K562 (cell line): ENCODE results near the gene WASHC2C. TPM values are rescaled to one million over a fixed set of nuclear protein-coding genes. Genes with fewer than 3 reads are reported as not detected.

Experiments used
- ATAC-seq: fragments of 200-7000 bp; cut with Tn5 transposase; 3 replicates; pipeline ENCODE4 v1.9.1; 2020; ENCODE audit warnings: moderate library complexity
- BruUV-seq: library from RNA; stranded (reverse); fragments of 400-500 nt; replicated peaks from 2 replicates; lab custom pipeline; 2021; lab: Mats Ljungman, UMichigan
- CTCF ChIA-PET: fragments of 300-600 bp; formaldehyde crosslinking; extraction: SDS; loops from one replicate; lab custom pipeline; 2021; ENCODE audit warnings: low intra/inter-chr PET ratio; lab: Yijun Ruan, JAX
- POLR2A ChIA-PET: fragments of 300-600, 350-650 bp; sonication (Branson Sonifier 250); formaldehyde crosslinking; extraction: SDS; loops from one replicate; lab custom pipeline; 2021; ENCODE audit warnings: antibody characterized with exemption, inconsistent platforms; lab: Yijun Ruan, JAX
- DNase-seq, 4 experiments: peaks; one replicate each; pipeline versions ENCODE4 v3.0.0 to v3.0.0-alpha.2; 2011 to 2018; ENCODE audit warnings: low spot score in 3 of 4, mixed read lengths in 3 of 4; ENCODE audit errors: extremely low read depth in 1 of 4
- FAIRE-seq: peaks from 2 replicates; lab custom pipeline; 2011; peaks lifted over from hg19 to GRCh38; lab: Jason Lieb, UNC
- H2AFZ ChIP-seq: 2 replicates; pipeline ENCODE4 v1.6.0; 2011; ENCODE audit warnings: low read depth, low read length, control low read depth, inconsistent platforms
- H3K27ac ChIP-seq: fragments of 200-600 bp; 3 replicates; pipeline ENCODE4 v1.8.0; 2011; ENCODE audit warnings: low read depth, mild to moderate bottlenecking, control low read depth, inconsistent platforms, low read length, moderate library complexity, mixed read lengths; ENCODE audit errors: extremely low read depth
- H3K27me3 ChIP-seq, 2 experiments: fragments of 300-600 bp in 1 of 2; 2 replicates in 1 of 2; 3 replicates in 1 of 2; pipeline versions ENCODE4 v1.6.0 to v1.8.0; 2011; ENCODE audit warnings: inconsistent platforms in 2 of 2, low read length in 2 of 2, mild to moderate bottlenecking in 1 of 2, mixed read lengths in 1 of 2, moderate library complexity in 1 of 2; ENCODE audit not compliant: control insufficient read depth in 2 of 2, insufficient read depth in 2 of 2
- H3K36me3 ChIP-seq: fragments of 300-600 bp; 3 replicates; pipeline ENCODE4 v1.8.0; 2011; ENCODE audit warnings: mild to moderate bottlenecking, low read length, inconsistent platforms; ENCODE audit not compliant: control insufficient read depth, insufficient read depth
- H3K4me1 ChIP-seq, 2 experiments: fragments of 200-600 bp in 1 of 2; replicated peaks in 1 of 2; 2 replicates in 1 of 2; 3 replicates in 1 of 2; pipeline versions ENCODE4 v1.5.1 to v1.8.0; 2011; ENCODE audit warnings: inconsistent platforms in 2 of 2, low read length in 2 of 2, mild to moderate bottlenecking in 1 of 2, mixed read lengths in 1 of 2, moderate library complexity in 1 of 2; ENCODE audit not compliant: control insufficient read depth in 2 of 2, insufficient read depth in 2 of 2
- H3K4me2 ChIP-seq: 2 replicates; pipeline ENCODE4 v1.6.1; 2011; ENCODE audit warnings: low read length, control low read depth, inconsistent platforms, mixed read lengths; ENCODE audit not compliant: insufficient read depth
- H3K4me3 ChIP-seq: fragments of 200-600 bp; sonication (generic), shearing (Covaris generic); 2 replicates; pipeline ENCODE4 v1.5.1; 2016; ENCODE audit warnings: control low read depth, inconsistent platforms
- H3K79me2 ChIP-seq: fragments of 200-600 bp; 3 replicates; pipeline ENCODE4 v1.8.0; 2011; ENCODE audit warnings: low read length, inconsistent platforms; ENCODE audit not compliant: control insufficient read depth, insufficient read depth
- H3K9ac ChIP-seq, 2 experiments: 2 replicates each; pipeline versions ENCODE4 v1.6.0 to v1.6.1; 2011; ENCODE audit warnings: low read depth in 2 of 2, low read length in 2 of 2, control low read depth in 1 of 2, inconsistent platforms in 1 of 2, mild to moderate bottlenecking in 1 of 2, mixed read lengths in 1 of 2; ENCODE audit not compliant: insufficient read depth in 1 of 2
- H3K9me1 ChIP-seq: one replicate; pipeline ENCODE4 v1.6.0; 2011; ENCODE audit warnings: inconsistent platforms, mild to moderate bottlenecking, low read length, moderate library complexity; ENCODE audit not compliant: control insufficient read depth, insufficient read depth
- H3K9me3 ChIP-seq: replicated peaks from 2 replicates; pipeline ENCODE4 v1.5.1; 2011; ENCODE audit warnings: low read depth, low read length, inconsistent platforms; ENCODE audit not compliant: control insufficient read depth, insufficient read depth
- H4K20me1 ChIP-seq: replicated peaks from 2 replicates; pipeline ENCODE4 v1.6.1; 2011; ENCODE audit warnings: low read length, inconsistent platforms, mixed read lengths; ENCODE audit not compliant: control insufficient read depth, insufficient read depth
- ASH1L ChIP-seq: fragments of 450-650 bp; IDR thresholded peaks from 2 replicates; pipeline ENCODE4 v1.6.1; 2018; ENCODE audit warnings: borderline replicate concordance, mild to moderate bottlenecking, low read depth; ENCODE audit not compliant: partially characterized antibody
- CGGBP1 ChIP-seq: fragments of 250-450 bp; sonication (Bioruptor Pico); IDR thresholded peaks from 2 replicates; pipeline ENCODE4 v1.9.0; 2021; ENCODE audit warnings: mild to moderate bottlenecking
- CTCF ChIP-seq, 3 experiments: IDR thresholded peaks in 2 of 3; conservative IDR thresholded peaks in 1 of 3; 2 replicates each; pipeline ENCODE4 v1.5.1; 2011 to 2012; ENCODE audit warnings: low read length in 3 of 3, mild to moderate bottlenecking in 3 of 3, control low read depth in 2 of 3, improper control_type of control experiment in 1 of 3, inconsistent platforms in 1 of 3, low read depth in 1 of 3, mixed read lengths in 1 of 3, moderate library complexity in 1 of 3; ENCODE audit not compliant: insufficient read depth in 2 of 3
- HMG20A ChIP-seq: fragments of 450-650 bp; formaldehyde crosslinking; conservative IDR thresholded peaks from 2 replicates; pipeline ENCODE4 v1.4.0; 2020; ENCODE audit warnings: mild to moderate bottlenecking, mixed read lengths
- PYGO2 ChIP-seq: fragments of 450-650 bp; IDR thresholded peaks from 2 replicates; pipeline ENCODE4 v1.6.1; 2016; ENCODE audit warnings: mild to moderate bottlenecking, missing genetic modification characterization, moderate library complexity, missing compliant biosample characterization
- RAD21 ChIP-seq, 2 experiments: fragments of 250-450 bp in 1 of 2; fragments of 450-650 bp in 1 of 2; sonication (Bioruptor Pico) in 1 of 2; formaldehyde crosslinking in 1 of 2; IDR thresholded peaks in 1 of 2; conservative IDR thresholded peaks in 1 of 2; 2 replicates each; pipeline versions ENCODE4 v1.4.0 to v1.8.0; 2020 to 2022; ENCODE audit warnings: mild to moderate bottlenecking in 2 of 2, moderate library complexity in 1 of 2
- REST ChIP-seq, 2 experiments: fragments of 450-650 bp; formaldehyde crosslinking in 1 of 2; IDR thresholded peaks; 2 replicates each; pipeline versions ENCODE4 v1.4.0 to v1.6.1; 2014 to 2020; ENCODE audit warnings: mild to moderate bottlenecking in 2 of 2, borderline replicate concordance in 1 of 2, low read depth in 1 of 2
- STAG1 ChIP-seq: sonication (generic); formaldehyde crosslinking; IDR thresholded peaks from 2 replicates; pipeline ENCODE4 v1.5.0; 2020; ENCODE audit warnings: missing genetic modification reagents, borderline replicate concordance
- TBL1XR1 ChIP-seq, 2 experiments: IDR thresholded peaks; 2 replicates each; pipeline ENCODE4 v1.6.1; 2012; ENCODE audit warnings: improper control_type of control experiment in 2 of 2, low read length in 2 of 2, mild to moderate bottlenecking in 1 of 2
- USF2 ChIP-seq: sonication (generic); formaldehyde crosslinking; IDR thresholded peaks from 2 replicates; pipeline ENCODE4 v1.5.0; 2020; ENCODE audit warnings: missing genetic modification reagents
- WGBS: fragments of 100-300 bp; shearing (Covaris generic); methylation state at CpG from one replicate; pipeline ENCODE4 v1.1.6; 2016; ENCODE audit warnings: low coverage, mixed read lengths; ENCODE audit not compliant: insufficient coverage; ENCODE audit errors: missing lambda C conversion rate; 5-methylcytosine and 5-hydroxymethylcytosine counted together
- in situ Hi-C: fragments of 300-500 bp; cut with MboI; formaldehyde crosslinking; loops from 4 replicates; pipeline ENCODE4 v1.15.0; 2018; ENCODE audit warnings: inconsistent platforms, mixed read lengths
- intact Hi-C: fragments of 100-400 bp; cut with micrococcal nuclease; formaldehyde crosslinking; loops from 2 replicates; pipeline ENCODE4 v1.14.2; 2022
- polyA plus RNA-seq, 8 experiments: library from polyadenylated mRNA; depleted of rRNA in 4 of 8; stranded (reverse) in 5 of 8; unstranded in 3 of 8; fragments of >200 nt; fragmentation: Nextera tagmentation in 2 of 8; fragmentation: Illumina TruSeq in 1 of 8; extraction: Ambion mirVana in 2 of 8; extraction: Trizol in 1 of 8; gene quantifications; 2 replicates each; pipeline versions ENCODE4 v1.2.1 to v1.2.3, GENCODE V29; 2011 to 2014; ENCODE audit warnings: inconsistent platforms in 1 of 8, missing spikeins in 1 of 8
- total RNA-seq, 7 experiments: library from RNA; depleted of rRNA in 6 of 7; stranded (reverse); fragments of >200 nt in 6 of 7; fragmentation: Illumina TruSeq in 2 of 7; extraction: Trizol in 2 of 7; gene quantifications; 2 replicates each; pipeline versions ENCODE4 v1.2.1 to v1.2.3, GENCODE V29; 2011 to 2021; ENCODE audit warnings: low replicate concordance in 1 of 7

The WASHC2C gene
- total and polyA plus RNA-seq, 9 of the 15 experiments (the other 6 are each of a cell fraction or from before 2014, with no cell fraction given) = 3.2 to 37.7 (median 24.1) TPM

- ChIA-PET POLR2A (no interaction called here), CTCF (no interaction called here)
- no peak overlapping the region for H3K4me3 ChIP-seq
- 20% methylated on average over 4 of the region's 4 CpGs for WGBS
- H3K79me2 ChIP-seq = no peaks in the 10 kb centered on the region
- H3K36me3 ChIP-seq = no peaks in the 10 kb centered on the region
- peak in 2 of 4 experiments; percentile 17 to 26 for DNase-seq
- H3K4me1 ChIP-seq = peaks cover 0 to 2% of the 10 kb centered on the region in 2 experiments; a peak in 2 of 5 replicates
- intact Hi-C loops = loop anchor here (5.0 to 10.0 kb wide), 2 partner anchors 212 to 565 kb away; no protein-coding TSS in a partner anchor
- no peaks in the 10 kb centered on the region for H3K9me1 ChIP-seq
- no peak for FAIRE-seq
- peak; percentile 67 for ATAC-seq
- no peak overlapping the region for H2AFZ ChIP-seq
- no peak overlapping the region for H3K9ac ChIP-seq
- no peak overlapping the region for H3K27ac ChIP-seq
- in situ Hi-C loops = loop anchor here (25.0 kb wide), 1 partner anchor 127 kb away; no protein-coding TSS in a partner anchor
- H3K4me2 ChIP-seq = no peak overlapping the region
- no TSS peak for BruUV-seq
- no peaks in the 10 kb centered on the region for H3K9me3 ChIP-seq
- H4K20me1 ChIP-seq = no peaks in the 10 kb centered on the region
- H3K27me3 ChIP-seq = no peaks in the 10 kb centered on the region
- TF ChIP-seq HMG20A (CRISPR knock-in tag) = no peak
- TF ChIP-seq CGGBP1 = no peak
- TF ChIP-seq STAG1 (CRISPR knock-in tag) = no peak
- no peak for TF ChIP-seq USF2 (CRISPR knock-in tag)
- peak; percentile 51; the same call in 1 of the 2 replicates for TF ChIP-seq REST (IDR thresholded peaks at IDR 0.05; ENCODE audit: borderline replicate concordance)
- TF ChIP-seq REST (CRISPR knock-in tag; IDR thresholded peaks at IDR 0.05; ENCODE audit: low read depth) = no peak
- TF ChIP-seq PYGO2 = no peak
- TF ChIP-seq CTCF (IDR thresholded peaks at IDR 0.05 in 2 of 3, conservative IDR thresholded peaks at IDR 0.05 in 1 of 3; ENCODE audit: insufficient read depth in 2 of 3, low read depth in 1 of 3, low read length in 3 of 3) = peak; percentile 27 to 54 (median 36); a peak in 4 of 6 replicates
- peak; percentile 33 to 74; a peak in 3 of 4 replicates for TF ChIP-seq RAD21 (CRISPR knock-in tag; conservative IDR thresholded peaks at IDR 0.05 in 1 of 2, IDR thresholded peaks at IDR 0.05 in 1 of 2)
- TF ChIP-seq ASH1L = no peak
- no peak for TF ChIP-seq TBL1XR1 (IDR thresholded peaks at IDR 0.05; ENCODE audit: low read length in 2 of 2)
Observed at GRCh38 chr10:45809837-45810236, 82.8 kb downstream of the WASHC2C start.
